Measurements from ENCODE around the gene STK16.
"Not testable (repeated sequence)": the region's sequence is repeated elsewhere in the genome, so short reads cannot be mapped to it uniquely, and the experiment has no call there.

The STK16 gene

DNA sequence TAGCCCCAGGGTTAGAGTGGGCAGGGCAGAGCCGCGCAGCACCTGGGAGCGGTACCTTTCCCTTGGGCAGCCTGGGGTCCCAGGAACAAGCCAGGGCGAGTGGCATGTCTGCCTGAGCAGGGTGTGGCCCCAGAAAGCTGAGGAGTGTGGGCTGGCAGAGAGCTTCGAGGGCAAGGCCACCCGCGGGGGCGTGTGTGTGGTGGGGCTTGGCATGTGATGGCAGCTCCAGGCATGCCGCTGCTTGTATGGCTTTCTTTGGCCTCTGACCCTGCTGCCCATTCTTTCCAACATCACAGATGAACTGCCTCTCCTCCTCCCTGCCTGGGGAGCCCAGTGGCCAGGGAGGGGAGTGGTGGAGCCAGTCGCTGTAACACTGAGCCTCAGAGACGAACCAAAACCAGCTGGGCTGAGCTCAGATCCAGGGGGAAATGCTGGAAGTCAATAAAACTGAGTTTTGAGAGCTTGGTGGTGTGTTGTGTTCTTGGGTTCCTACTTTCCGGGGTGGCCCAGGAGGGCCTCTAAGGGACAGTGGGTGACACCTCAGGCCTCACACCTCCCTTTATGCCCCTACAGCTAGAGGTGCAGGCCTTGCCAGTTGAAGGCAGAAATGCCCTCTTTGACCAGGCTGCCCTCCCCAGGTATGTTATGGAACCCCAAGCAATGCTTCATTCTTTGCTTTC, 41.3 kb downstream of the STK16 start:
- in situ Hi-C loops (cut with MboI; ENCODE audit: low sequenced_read_pairs): no loop called here

GRCh38 chr2:219287116-219287440, 41.8 kb downstream of the STK16 start:
- in situ Hi-C loops (cut with MboI; ENCODE audit: low sequenced_read_pairs): not testable (repeated sequence)

DNA sequence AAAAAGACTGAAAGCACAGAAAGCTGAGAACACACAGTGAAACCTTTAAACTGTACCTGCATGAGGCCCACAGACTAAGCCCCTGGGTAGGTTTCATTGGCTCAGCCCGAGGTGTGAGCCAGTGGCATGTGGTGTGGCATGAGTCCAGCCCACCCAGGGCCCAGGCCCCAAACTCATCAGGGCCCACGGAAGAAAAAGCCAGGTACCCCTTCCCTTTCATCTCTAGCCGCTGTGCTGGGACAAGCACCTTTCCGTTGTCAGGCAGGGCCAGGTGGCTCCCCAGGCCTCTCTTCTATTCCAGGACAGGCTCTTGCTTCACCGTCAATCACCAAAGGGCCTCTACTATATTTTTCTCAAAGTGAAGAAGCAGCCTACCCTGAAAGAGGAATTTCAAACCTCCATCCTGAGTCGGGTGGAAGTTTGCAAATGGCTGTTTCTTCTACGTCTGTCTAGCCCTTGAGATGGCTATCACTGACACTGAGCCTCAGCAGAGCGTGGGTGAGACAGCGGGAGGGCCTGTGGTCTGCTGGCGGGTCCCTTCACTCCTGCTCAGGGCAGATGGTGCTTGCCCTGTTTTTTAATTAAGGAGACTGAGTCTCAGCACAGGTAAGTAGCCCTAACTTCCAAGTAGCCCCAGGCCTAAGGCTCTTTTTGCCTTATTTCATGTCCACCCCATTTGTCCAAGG, 42.4 kb downstream of the STK16 start:
- in situ Hi-C loops (cut with MboI; ENCODE audit: low sequenced_read_pairs): no loop called here

GRCh38 chr2:219289195-219289536, 43.9 kb downstream of the STK16 start:
- in situ Hi-C loops (cut with MboI; ENCODE audit: low sequenced_read_pairs): no loop called here

GRCh38 chr2:219289537-219290361, 44.5 kb downstream of the STK16 start:
- in situ Hi-C loops (cut with MboI; ENCODE audit: low sequenced_read_pairs): no loop called here

GRCh38 chr2:219290381-219291171, 45.3 kb downstream of the STK16 start:
- in situ Hi-C loops (cut with MboI; ENCODE audit: low sequenced_read_pairs): no loop called here

GRCh38 chr2:219291394-219291793, 46.1 kb downstream of the STK16 start:
- in situ Hi-C loops (cut with MboI; ENCODE audit: low sequenced_read_pairs): no loop called here

- in situ Hi-C loops (cut with MboI; ENCODE audit: low sequenced_read_pairs): no loop called here
Observed at GRCh38 chr2:219291910-219292490, 46.7 kb downstream of the STK16 start.

- in situ Hi-C loops (cut with MboI; ENCODE audit: low sequenced_read_pairs): no loop called here
Observed at GRCh38 chr2:219292616-219293015, 47.3 kb downstream of the STK16 start.

GRCh38 chr2:219293736-219294231, 48.5 kb downstream of the STK16 start:
- in situ Hi-C loops (cut with MboI; ENCODE audit: low sequenced_read_pairs): no loop called here

DNA sequence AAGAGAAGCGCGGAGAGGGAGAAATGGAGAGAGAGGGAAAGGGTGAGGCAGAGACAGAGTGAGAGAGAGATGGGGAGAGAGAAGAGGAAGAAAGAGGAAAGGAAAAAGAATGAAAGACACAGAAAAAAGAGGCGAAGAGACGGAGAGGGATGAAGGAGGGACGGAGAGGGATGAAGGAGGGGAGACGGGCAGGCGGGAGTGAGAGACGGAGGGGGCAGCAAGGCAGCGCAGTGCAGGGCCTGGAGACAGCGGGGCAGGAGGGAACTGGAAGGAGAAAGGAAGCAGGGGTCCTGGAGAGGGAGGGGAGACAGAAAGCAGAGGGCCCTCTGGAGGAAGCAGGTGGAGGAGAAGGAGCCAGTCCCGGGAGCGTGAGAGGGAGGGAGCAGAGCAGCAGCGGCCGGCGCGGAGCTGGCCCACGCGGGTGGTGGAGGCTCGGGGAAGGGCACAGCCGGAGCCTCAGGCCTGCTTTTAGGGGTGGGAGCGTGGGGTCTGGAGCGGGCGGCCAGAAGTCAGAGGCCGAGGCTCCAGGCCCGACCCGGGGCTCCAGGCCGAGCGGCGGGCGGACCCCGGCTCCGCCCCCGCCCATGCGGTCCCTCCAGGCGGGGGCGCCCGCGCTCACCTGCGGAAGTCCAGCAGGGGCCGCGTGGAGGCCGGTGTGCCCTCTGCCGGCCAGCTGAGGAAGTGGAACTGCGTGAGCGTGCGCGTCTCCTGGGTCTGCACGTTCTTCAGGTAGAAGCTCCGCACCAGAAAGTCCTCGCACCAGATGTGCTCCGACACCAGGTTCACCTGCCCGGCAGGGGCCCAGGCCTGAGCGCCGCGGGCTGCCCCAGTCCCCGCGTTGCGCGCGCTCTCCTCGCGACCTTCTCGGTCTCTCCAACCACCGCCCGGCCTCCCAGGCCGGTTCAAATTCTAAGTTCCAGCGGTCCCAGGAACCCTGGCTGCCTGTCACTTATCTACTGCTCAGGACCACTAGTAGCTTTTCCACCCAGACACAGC, 49.4 kb downstream of the STK16 start:
- in situ Hi-C loops (cut with MboI; ENCODE audit: low sequenced_read_pairs): no loop called here

- in situ Hi-C loops (cut with MboI; ENCODE audit: low sequenced_read_pairs): no loop called here
Observed at GRCh38 chr2:219296142-219296541, 50.9 kb downstream of the STK16 start.

- in situ Hi-C loops (cut with MboI; ENCODE audit: low sequenced_read_pairs): no loop called here
Observed at GRCh38 chr2:219296631-219297391, 51.5 kb downstream of the STK16 start.

DNA sequence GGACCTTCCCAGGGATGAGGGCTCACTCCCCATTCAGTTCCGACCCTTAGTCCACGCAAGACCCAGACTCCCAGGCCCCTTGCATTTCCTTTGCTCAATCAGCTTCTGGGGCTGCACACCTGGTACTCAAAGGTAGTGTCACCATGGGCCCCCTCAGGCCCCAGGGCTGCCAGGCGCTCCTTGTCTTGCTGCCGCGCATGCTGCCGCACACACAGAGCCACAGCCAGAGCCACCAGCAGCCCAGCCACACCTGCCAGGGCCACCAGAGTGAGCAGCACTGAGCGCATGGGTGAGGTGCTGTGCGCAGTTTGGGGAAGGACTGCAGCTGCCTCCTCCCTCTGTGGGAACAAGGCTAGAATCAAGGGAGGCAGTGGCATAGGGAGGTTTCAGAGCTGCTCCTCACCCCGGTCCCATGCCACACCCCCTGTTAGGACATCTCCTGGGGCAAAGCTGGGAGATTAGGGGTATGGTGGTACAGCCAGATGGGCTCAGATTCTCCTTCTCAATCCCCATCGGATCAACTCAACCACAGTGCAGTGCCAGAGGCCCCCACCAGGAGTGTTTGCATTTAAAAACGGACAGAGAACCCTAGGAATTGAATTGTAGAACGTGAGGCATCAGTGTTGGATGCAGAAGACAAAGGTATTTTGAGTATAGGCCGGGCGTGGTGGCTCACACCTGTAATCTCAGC, 52.6 kb downstream of the STK16 start:
- in situ Hi-C loops (cut with MboI; ENCODE audit: low sequenced_read_pairs): no loop called here

GRCh38 chr2:219298759-219299371, 53.6 kb downstream of the STK16 start:
- in situ Hi-C loops (cut with MboI; ENCODE audit: low sequenced_read_pairs): no loop called here

- in situ Hi-C loops (cut with MboI; ENCODE audit: low sequenced_read_pairs): no loop called here
Observed at GRCh38 chr2:219299372-219299760, 54.1 kb downstream of the STK16 start.

All from hTERT RPE-1 (cell line).